PC-9 (cell line): Measurements from ENCODE around the gene KPNA6.
"Not testable (repeated sequence)": the region's sequence is repeated elsewhere in the genome, so short reads cannot be mapped to it uniquely, and the experiment has no call there.

Source experiments
- EZH2 ChIP-seq: fragments of 200-600 bp; sonication (generic); IDR thresholded peaks from 2 replicates; pipeline ENCODE4 v1.8.0; 2017; ENCODE audit warnings: antibody characterized with exemption, low read depth
- TF ChIP-seq, protein P1 (sequence below): fragments of 200-600 bp; sonication (generic); conservative IDR thresholded peaks from 2 replicates; pipeline ENCODE4 v1.6.1; 2017; ENCODE audit warnings: mixed run types, antibody characterized with exemption, mild to moderate bottlenecking, moderate library complexity

DNA sequence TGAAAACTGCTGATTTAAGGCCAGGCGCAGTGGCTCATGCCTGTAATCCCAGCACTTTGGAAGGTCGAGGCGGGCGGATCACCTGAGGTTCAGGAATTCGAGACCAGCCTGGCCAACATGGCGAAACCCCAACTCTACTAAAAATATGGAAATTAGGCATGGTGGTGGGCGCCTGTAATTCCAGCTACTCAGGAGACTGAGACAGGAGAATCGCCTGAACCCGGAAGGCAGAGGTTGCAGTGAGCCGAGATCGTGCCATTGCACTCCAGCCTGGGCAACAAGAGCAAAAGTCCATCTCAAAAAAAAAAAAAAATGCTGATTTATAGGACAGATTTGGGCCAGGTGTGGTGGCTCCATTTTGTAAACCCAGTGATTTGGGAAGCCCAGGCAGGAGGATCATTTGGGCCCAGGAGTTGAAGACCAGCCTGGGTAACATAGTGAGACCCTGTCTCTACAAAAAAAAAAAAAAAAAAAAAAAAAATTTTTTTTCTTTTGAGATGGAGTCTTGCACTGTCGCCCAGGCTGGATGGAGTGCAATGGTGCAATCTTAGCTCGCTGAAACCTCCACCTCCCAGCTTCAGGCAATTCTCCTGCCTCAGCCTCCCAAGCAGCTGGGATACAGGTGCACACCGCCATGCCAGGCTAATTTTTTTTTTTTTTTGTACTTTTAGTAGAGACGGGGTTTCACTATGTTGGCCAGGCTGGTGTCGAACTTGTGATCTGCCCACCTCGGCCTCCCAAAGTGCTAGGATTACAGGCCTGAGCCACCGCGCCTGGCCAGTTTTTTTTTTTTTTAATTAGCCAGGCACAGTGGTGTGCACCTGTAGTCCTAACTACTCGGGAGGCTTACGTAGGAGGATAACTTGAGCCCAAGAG, 42.0 kb upstream of the KPNA6 start:
- TF ChIP-seq, protein P1, sequence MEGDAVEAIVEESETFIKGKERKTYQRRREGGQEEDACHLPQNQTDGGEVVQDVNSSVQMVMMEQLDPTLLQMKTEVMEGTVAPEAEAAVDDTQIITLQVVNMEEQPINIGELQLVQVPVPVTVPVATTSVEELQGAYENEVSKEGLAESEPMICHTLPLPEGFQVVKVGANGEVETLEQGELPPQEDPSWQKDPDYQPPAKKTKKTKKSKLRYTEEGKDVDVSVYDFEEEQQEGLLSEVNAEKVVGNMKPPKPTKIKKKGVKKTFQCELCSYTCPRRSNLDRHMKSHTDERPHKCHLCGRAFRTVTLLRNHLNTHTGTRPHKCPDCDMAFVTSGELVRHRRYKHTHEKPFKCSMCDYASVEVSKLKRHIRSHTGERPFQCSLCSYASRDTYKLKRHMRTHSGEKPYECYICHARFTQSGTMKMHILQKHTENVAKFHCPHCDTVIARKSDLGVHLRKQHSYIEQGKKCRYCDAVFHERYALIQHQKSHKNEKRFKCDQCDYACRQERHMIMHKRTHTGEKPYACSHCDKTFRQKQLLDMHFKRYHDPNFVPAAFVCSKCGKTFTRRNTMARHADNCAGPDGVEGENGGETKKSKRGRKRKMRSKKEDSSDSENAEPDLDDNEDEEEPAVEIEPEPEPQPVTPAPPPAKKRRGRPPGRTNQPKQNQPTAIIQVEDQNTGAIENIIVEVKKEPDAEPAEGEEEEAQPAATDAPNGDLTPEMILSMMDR, result not testable (repeated sequence)
- TF ChIP-seq EZH2, result not testable (repeated sequence)
